Prostate gland (tissue), 2 donors: ENCODE data around the gene GAN. TPM values are rescaled to one million over a fixed set of nuclear protein-coding genes. Genes with fewer than 3 reads are reported as not detected.
A peak's percentile ranks its signal among the peaks of the same experiment; 100 is the strongest.

ENCODE experiments used
- DNase-seq: peaks from one replicate; pipeline ENCODE4 v3.0.0-alpha.2; 2019; ENCODE audit warnings: low spot score
- H3K27ac ChIP-seq, 2 donors: fragments of 200-600 bp; sonication (generic); 2 replicates each; pipeline ENCODE4 v1.5.1; 2017 to 2019
- H3K27me3 ChIP-seq: fragments of 200-600 bp; sonication (generic); replicated peaks from 2 replicates; pipeline ENCODE4 v1.5.1; 2019; ENCODE audit not compliant: insufficient read depth
- H3K36me3 ChIP-seq, 2 donors: fragments of 200-600 bp; sonication (generic); 1 replicate in 1 of 2; 2 replicates in 1 of 2; pipeline versions ENCODE4 v1.5.1 to v1.8.1; 2017 to 2019
- H3K4me1 ChIP-seq: fragments of 200-600 bp; sonication (generic); replicated peaks from 2 replicates; pipeline ENCODE4 v1.5.1; 2019
- H3K4me3 ChIP-seq, 2 donors: fragments of 200-600 bp; sonication (generic); 2 replicates each; pipeline ENCODE4 v1.5.1; 2017 to 2019
- H3K9me3 ChIP-seq: fragments of 200-600 bp; sonication (generic); 2 replicates; pipeline ENCODE4 v1.5.1; 2017
- POLR2A ChIP-seq: fragments of 450-650 bp; IDR thresholded peaks from one replicate; pipeline ENCODE4 v1.6.1; 2016; ENCODE audit warnings: antibody characterized with exemption, mild to moderate bottlenecking
- POLR2AphosphoS5 ChIP-seq: sonication (generic); formaldehyde crosslinking; IDR thresholded peaks from one replicate; pipeline ENCODE4 v1.6.1; 2017; ENCODE audit warnings: antibody characterized with exemption
- WGBS: methylation state at CpG from one replicate; pipeline ENCODE4 v1.1.5; 2018; 5-methylcytosine and 5-hydroxymethylcytosine counted together
- intact Hi-C: fragments of 100-400 bp; cut with DNase I; formaldehyde crosslinking; loops from one replicate; pipeline ENCODE4 v1.14.2; 2022
- total RNA-seq, 2 donors: library from RNA; depleted of rRNA; stranded (reverse); fragments of >200 nt; gene quantifications; one replicate each; pipeline ENCODE4 v1.1.0, GENCODE V29; 2016
- TF ChIP-seq, protein P1 (sequence below), 4 experiments: fragments of 200-600 bp in 2 of 4; fragments of 450-650 bp in 2 of 4; sonication (generic) in 2 of 4; IDR thresholded peaks; 1 replicate in 3 of 4; 2 replicates in 1 of 4; pipeline ENCODE4 v1.5.1; 2016 to 2019; ENCODE audit warnings: antibody characterized with exemption in 4 of 4, mild to moderate bottlenecking in 2 of 4, moderate library complexity in 2 of 4

The GAN gene
- total RNA-seq, 2 donors from 2014 or later: 8.2 to 10.1 TPM

DNA sequence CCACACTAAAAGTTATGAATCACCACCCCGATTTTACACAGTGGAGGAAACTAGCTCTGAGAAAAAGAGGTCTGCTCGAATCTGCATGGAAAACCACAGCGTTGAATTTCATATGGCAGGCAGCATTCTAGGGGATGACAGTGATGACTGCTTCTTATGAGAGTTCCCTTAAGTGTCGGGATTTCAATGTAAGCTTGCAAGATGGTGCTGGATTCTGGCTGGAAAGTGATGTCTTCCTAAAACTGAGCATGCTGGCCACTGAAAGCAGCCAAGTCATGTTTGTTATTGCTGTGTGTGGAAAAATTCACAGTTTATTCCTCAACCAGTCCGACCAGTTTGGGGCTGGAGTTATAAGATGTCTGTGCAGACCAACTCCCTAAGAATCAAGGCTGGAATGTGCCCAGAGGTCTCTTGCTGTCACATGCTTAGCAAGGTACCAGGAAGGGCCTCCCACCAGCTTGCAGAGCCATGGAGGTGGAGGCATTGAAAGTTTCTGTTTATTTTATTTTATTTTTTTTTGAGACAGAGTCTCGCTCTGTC lies 37.2 kb upstream of the GAN start:
- 50% methylated on average over 6 of the region's 6 CpGs for WGBS
- no peaks in the 10 kb centered on the region for H3K4me1 ChIP-seq
- no peaks in the 10 kb centered on the region for H3K27me3 ChIP-seq
- no peak overlapping the region for H3K4me3 ChIP-seq
- H3K27ac ChIP-seq: peak overlapping the region; percentile 69 to 70
- TF ChIP-seq, protein P1, sequence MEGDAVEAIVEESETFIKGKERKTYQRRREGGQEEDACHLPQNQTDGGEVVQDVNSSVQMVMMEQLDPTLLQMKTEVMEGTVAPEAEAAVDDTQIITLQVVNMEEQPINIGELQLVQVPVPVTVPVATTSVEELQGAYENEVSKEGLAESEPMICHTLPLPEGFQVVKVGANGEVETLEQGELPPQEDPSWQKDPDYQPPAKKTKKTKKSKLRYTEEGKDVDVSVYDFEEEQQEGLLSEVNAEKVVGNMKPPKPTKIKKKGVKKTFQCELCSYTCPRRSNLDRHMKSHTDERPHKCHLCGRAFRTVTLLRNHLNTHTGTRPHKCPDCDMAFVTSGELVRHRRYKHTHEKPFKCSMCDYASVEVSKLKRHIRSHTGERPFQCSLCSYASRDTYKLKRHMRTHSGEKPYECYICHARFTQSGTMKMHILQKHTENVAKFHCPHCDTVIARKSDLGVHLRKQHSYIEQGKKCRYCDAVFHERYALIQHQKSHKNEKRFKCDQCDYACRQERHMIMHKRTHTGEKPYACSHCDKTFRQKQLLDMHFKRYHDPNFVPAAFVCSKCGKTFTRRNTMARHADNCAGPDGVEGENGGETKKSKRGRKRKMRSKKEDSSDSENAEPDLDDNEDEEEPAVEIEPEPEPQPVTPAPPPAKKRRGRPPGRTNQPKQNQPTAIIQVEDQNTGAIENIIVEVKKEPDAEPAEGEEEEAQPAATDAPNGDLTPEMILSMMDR (IDR thresholded peaks at IDR 0.05): no peak
- peak; percentile 90 for TF ChIP-seq POLR2AphosphoS5
- TF ChIP-seq POLR2A: no peak
- intact Hi-C loops: no loop called here
- no peaks in the 10 kb centered on the region for H3K36me3 ChIP-seq
- H3K9me3 ChIP-seq: no peaks in the 10 kb centered on the region
- DNase-seq: peak; percentile 89

DNA sequence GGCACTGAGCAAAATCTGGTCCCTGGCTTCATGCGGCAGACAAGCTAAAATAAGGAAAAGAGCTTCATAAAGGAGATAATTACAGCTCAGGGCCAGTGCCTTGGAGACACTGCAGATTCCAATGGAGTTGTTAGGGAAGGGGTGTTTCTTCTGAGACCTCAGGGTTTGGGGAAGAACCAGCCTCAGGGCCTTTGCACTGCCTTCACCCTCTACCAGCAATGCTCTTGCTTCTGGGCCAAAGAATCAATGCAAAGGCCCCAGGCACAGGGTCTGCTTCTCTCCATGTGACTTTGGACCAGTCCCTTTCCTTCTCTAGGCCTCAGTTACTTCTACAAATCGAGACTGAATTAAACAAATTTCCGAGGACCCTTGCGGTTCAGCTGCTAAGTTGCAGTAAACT lies 36.2 kb upstream of the GAN start:
- H3K4me3 ChIP-seq: no peak overlapping the region
- no peak for TF ChIP-seq POLR2AphosphoS5
- TF ChIP-seq POLR2A: no peak
- TF ChIP-seq, protein P1 (IDR thresholded peaks at IDR 0.05): no peak
- H3K36me3 ChIP-seq: no peaks in the 10 kb centered on the region
- no peaks in the 10 kb centered on the region for H3K4me1 ChIP-seq
- DNase-seq: no peak
- H3K9me3 ChIP-seq: no peaks in the 10 kb centered on the region
- intact Hi-C loops: no loop called here
- WGBS: 95% methylated on average over 4 of the region's 4 CpGs
- H3K27ac ChIP-seq: peak overlapping the region in 1 of 2 donors; percentile 69
- no peaks in the 10 kb centered on the region for H3K27me3 ChIP-seq

DNA sequence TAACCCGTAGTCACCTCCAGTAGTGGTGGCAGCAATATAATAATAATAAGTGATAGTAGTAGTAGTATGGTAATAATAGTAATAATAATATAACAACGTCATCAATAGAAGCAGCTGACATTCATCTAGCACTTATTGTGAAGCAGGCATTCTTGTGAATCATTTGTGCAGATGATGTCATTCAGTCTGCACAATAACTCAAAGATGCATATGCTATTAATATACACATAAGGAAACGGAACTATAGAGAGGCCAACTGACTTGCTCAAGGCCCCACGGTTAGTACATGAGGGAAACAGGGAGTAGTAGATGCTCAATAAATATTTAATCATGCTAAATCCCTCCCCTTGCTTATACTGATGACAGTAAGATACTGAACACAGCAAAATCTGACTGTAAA lies 35.4 kb upstream of the GAN start:
- TF ChIP-seq, protein P1 (IDR thresholded peaks at IDR 0.05): no peak
- TF ChIP-seq POLR2A (no peak), POLR2AphosphoS5 (no peak)
- DNase-seq: no peak
- 63% methylated on average over 4 of the region's 4 CpGs for WGBS
- Histone ChIP-seq H3K9me3 (no peaks in the 10 kb centered on the region), H3K36me3 (no peaks in the 10 kb centered on the region), H3K4me3 (no peak overlapping the region), H3K4me1 (no peaks in the 10 kb centered on the region), H3K27ac (no peak overlapping the region), H3K27me3 (no peaks in the 10 kb centered on the region)
- intact Hi-C loops: no loop called here

DNA sequence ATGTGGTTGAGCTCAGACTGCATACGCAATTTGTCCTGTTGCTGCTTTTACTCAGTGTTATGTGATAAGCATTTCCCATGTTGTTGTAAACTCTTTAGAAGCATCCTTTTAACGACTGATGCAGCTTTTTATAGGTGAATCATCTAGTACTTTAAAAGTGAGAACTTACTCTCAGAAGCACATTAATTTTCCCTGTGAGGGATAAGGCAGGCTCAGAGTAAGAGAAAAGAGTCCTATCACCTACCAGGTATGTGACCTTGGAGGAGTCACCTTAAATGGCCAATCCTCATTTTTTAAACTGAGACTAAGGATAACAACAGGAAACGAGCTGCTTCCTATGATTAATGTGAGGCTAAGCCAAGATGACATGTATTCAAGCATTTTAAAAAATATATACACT lies 34.4 kb upstream of the GAN start:
- H3K9me3 ChIP-seq: no peaks in the 10 kb centered on the region
- no peak overlapping the region for H3K4me3 ChIP-seq
- H3K36me3 ChIP-seq: no peaks in the 10 kb centered on the region
- no peaks in the 10 kb centered on the region for H3K27me3 ChIP-seq
- intact Hi-C loops: no loop called here
- TF ChIP-seq POLR2A (no peak), POLR2AphosphoS5 (no peak)
- TF ChIP-seq, protein P1 (IDR thresholded peaks at IDR 0.05): no peak
- DNase-seq: no peak
- H3K27ac ChIP-seq: no peak overlapping the region
- 47% methylated on average over 3 of the region's 3 CpGs for WGBS
- no peaks in the 10 kb centered on the region for H3K4me1 ChIP-seq

DNA sequence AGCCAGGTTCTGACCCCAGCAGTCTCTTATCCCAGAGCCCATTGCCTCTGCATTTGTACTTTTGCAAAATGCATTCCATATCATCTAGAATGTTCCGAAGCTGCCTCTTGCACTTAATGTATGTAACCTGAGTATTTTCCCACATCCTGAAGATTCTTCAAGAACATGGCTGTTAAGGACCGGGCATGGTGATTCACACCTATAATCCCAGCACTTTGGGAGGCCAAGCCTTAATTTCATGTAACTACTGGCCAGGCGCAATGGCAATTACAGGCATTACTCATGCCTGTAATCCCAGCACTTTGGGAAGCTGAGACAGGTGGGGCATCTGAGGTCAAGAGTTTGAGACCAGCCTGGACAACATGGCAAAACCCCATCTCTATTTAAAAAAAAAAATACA lies 31.7 kb upstream of the GAN start:
- H3K4me3 ChIP-seq: no peak overlapping the region
- WGBS: 94% methylated on average over 3 of the region's 3 CpGs
- TF ChIP-seq, protein P1 (IDR thresholded peaks at IDR 0.05): no peak
- TF ChIP-seq POLR2AphosphoS5: no peak
- no peak for TF ChIP-seq POLR2A
- no peaks in the 10 kb centered on the region for H3K36me3 ChIP-seq
- H3K27me3 ChIP-seq: no peaks in the 10 kb centered on the region
- DNase-seq: no peak
- no peaks in the 10 kb centered on the region for H3K4me1 ChIP-seq
- no peaks in the 10 kb centered on the region for H3K9me3 ChIP-seq
- H3K27ac ChIP-seq: no peak overlapping the region
- intact Hi-C loops: no loop called here
